Mucosa of descending colon (tissue), 3 donors: ENCODE data around the gene DPEP3. TPM values are rescaled to one million over a fixed set of nuclear protein-coding genes. Genes with fewer than 3 reads are reported as not detected.
"Not testable (repeated sequence)": the region's sequence is repeated elsewhere in the genome, so short reads cannot be mapped to it uniquely, and the experiment has no call there.

Experiments used
- ATAC-seq: fragments of 200-7000 bp; cut with Tn5 transposase; one replicate; pipeline ENCODE4 v1.9.1; 2020; ENCODE audit warnings: mild to moderate bottlenecking, moderate library complexity
- DNase-seq, 3 donors: peaks; one replicate each; pipeline ENCODE4 v3.0.0-alpha.2; 2020
- H3K36me3 ChIP-seq: fragments of 200-600 bp; one replicate; pipeline ENCODE4 v1.8.0; 2021; ENCODE audit warnings: low read depth, mild to moderate bottlenecking
- H3K4me1 ChIP-seq: fragments of 200-600 bp; one replicate; pipeline ENCODE4 v1.8.0; 2021; ENCODE audit warnings: low read depth, mild to moderate bottlenecking
- H3K4me3 ChIP-seq: fragments of 200-600 bp; one replicate; pipeline ENCODE4 v1.8.0; 2021; ENCODE audit warnings: mild to moderate bottlenecking
- H3K9me3 ChIP-seq: fragments of 200-600 bp; one replicate; pipeline ENCODE4 v1.8.0; 2021; ENCODE audit warnings: mild to moderate bottlenecking
- intact Hi-C, 2 donors: fragments of 100-400 bp; cut with DNase I in 1 of 2; cut with micrococcal nuclease in 1 of 2; formaldehyde crosslinking; loops; one replicate each; pipeline versions ENCODE4 v1.11.0 to v1.11.1; 2022; cut with DNase I, micrococcal nuclease
- total RNA-seq, 3 donors: library from RNA; stranded (reverse); fragmentation: NEBNext Ultra II Directional in 2 of 3; extraction: Animal tissue kit (Norgen Biotek cat#: 25700) in 2 of 3; gene quantifications; one replicate each; pipeline versions ENCODE4 v1.2.1 to v1.2.4, GENCODE V29; 2021 to 2023
- TF ChIP-seq, protein P1 (sequence below): fragments of 200-600 bp; IDR thresholded peaks from one replicate; pipeline ENCODE4 v1.8.0; 2022; ENCODE audit warnings: antibody characterized with exemption, mild to moderate bottlenecking
- donor health status: DM: no; HTN: no; CAD: no; lungs with moderate emphysema.
- donor health status: DM: no; HTN: no; CAD: no.
- donor health status: DM: no; HTN: yes; CAD: no.

The DPEP3 gene
- total RNA-seq, 3 donors from 2014 or later = not detected

DNA sequence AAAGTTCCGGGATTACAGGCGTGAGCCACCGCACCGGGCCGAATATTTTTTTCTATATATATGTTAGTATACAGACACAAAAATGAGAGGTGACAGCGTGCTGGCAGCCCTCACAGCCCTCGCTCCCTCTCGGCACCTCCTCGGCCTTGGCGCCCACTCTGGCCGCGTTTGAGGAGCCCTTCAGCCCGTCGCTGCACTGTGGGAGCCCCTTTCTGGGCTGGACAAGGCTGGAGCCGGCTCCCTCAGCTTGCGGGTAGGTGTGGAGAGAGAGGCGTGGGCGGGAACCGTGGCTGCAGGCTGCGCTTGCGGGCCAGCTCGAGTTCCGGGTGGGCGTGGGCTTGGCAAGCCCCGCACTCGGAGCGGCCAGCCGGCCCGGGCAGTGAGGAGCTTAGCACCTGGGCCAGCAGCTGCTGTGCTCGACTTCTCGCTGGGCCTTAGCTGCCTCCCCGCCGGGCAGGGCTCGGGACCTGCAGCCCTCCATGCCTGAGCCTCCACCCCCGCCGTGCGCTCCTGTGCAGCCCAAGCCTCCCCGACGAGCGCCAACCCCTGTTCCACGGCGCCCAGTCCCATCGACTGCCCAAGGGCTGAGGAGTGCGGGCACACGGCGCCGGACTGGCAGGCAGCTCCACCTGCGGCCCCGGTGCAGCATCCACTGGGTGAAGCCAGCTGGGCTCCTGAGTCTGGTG, 1.9 kb upstream of the DPEP3 start:
- ATAC-seq (no peak), DNase-seq (no peak)
- H3K36me3 ChIP-seq = no peaks in the 10 kb centered on the region
- H3K4me3 ChIP-seq = no peak overlapping the region
- intact Hi-C loops = no loop called here
- no peaks in the 10 kb centered on the region for H3K9me3 ChIP-seq
- H3K4me1 ChIP-seq = peaks cover 3% of the 10 kb centered on the region
- TF ChIP-seq, protein P1, sequence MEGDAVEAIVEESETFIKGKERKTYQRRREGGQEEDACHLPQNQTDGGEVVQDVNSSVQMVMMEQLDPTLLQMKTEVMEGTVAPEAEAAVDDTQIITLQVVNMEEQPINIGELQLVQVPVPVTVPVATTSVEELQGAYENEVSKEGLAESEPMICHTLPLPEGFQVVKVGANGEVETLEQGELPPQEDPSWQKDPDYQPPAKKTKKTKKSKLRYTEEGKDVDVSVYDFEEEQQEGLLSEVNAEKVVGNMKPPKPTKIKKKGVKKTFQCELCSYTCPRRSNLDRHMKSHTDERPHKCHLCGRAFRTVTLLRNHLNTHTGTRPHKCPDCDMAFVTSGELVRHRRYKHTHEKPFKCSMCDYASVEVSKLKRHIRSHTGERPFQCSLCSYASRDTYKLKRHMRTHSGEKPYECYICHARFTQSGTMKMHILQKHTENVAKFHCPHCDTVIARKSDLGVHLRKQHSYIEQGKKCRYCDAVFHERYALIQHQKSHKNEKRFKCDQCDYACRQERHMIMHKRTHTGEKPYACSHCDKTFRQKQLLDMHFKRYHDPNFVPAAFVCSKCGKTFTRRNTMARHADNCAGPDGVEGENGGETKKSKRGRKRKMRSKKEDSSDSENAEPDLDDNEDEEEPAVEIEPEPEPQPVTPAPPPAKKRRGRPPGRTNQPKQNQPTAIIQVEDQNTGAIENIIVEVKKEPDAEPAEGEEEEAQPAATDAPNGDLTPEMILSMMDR = no peak

DNA sequence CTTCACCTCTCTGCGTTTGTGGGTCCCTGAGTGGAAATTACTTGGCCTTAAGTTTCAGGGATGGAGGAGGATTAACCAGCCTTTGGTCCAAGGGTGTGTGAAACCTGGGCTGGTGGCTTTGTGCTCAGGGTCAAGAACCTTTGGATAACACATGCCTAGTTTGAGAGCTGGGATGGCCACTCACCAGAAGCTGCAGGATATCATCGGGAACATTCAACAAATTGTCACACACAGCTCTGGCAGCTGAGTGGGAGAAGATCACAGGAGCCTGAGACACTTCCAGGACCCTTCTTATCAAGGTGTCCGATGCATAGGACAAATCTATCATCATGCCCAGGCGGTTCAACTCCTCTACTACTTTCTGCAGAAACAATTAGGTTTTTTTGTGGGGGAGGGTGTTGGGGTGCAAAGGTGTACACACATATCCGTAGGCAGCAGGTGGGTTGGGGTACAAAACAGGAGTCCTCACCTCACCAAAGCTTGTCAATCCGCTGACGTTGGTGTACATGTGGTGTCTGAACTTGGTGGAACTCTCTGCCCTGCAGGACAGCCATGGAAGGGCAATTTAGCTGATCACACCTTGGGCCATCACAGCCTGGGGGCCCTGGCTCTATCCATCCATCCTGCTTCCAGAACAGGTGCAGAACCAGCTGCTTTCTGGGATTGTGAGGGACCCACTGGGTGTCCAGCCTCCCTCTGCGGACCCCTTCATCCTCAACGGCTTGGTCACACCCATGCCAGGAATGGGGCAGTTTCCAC, 2.7 kb downstream of the DPEP3 start:
- Histone ChIP-seq H3K9me3 (no peaks in the 10 kb centered on the region), H3K4me1 (no peaks in the 10 kb centered on the region), H3K4me3 (no peak overlapping the region), H3K36me3 (no peaks in the 10 kb centered on the region)
- TF ChIP-seq, protein P1 = no peak
- intact Hi-C loops = no loop called here
- ATAC-seq (no peak), DNase-seq (no peak)

GRCh38 chr16:67977005-67977404, 3.3 kb downstream of the DPEP3 start:
- TF ChIP-seq, protein P1 = no peak
- no peak for ATAC-seq
- H3K36me3 ChIP-seq = no peaks in the 10 kb centered on the region
- DNase-seq = no peak
- H3K4me3 ChIP-seq = no peak overlapping the region
- no peaks in the 10 kb centered on the region for H3K9me3 ChIP-seq
- intact Hi-C loops = no loop called here
- no peaks in the 10 kb centered on the region for H3K4me1 ChIP-seq

GRCh38 chr16:67976205-67976604, 4.1 kb downstream of the DPEP3 start:
- ATAC-seq = no peak
- intact Hi-C loops = no loop called here
- no peak for DNase-seq
- H3K4me1 ChIP-seq = no peaks in the 10 kb centered on the region
- no peaks in the 10 kb centered on the region for H3K36me3 ChIP-seq
- H3K9me3 ChIP-seq = no peaks in the 10 kb centered on the region
- no peak overlapping the region for H3K4me3 ChIP-seq
- TF ChIP-seq, protein P1 = no peak

DNA sequence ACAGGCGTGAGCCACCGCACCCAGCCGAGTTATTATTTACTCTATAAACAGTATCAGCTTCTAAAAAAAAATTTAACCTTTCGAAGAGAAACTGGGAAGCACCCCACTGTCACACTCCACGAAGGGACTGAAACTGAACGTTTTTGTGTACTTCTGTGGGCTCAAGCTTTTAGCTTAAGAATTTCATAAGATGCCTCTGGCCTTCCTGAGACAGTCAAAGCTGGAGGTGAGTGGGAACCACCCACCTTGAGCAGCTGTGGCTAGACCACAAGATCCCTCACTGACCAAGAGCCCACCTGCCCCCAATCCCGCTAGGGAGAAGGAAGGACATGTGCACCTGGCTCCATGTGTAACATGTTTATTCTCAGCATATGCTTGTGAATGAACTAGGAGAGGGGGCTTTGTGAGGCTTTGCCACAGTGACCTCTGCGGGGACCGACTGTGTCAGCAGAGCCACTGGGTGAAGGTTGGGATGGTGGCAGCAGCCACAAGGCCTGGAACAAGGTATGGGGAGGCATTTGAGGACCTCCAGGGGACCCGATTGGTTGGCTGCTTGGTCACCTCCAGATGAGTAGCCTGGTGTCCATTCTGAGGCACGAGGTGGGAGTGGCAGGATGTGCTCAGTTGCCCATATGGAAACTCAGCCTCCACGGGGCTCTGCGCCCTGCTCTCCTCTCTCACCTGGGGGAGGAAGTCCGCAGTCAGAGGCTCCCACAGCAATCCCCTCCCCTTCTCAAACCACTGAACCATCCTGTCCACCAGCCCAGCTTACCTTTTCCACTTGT, 4.8 kb downstream of the DPEP3 start:
- intact Hi-C loops = no loop called here
- Histone ChIP-seq H3K4me1 (no peaks in the 10 kb centered on the region), H3K9me3 (no peaks in the 10 kb centered on the region), H3K36me3 (no peaks in the 10 kb centered on the region), H3K4me3 (no peak overlapping the region)
- TF ChIP-seq, protein P1 = no peak
- no peak for DNase-seq
- ATAC-seq = peak; percentile 23

DNA sequence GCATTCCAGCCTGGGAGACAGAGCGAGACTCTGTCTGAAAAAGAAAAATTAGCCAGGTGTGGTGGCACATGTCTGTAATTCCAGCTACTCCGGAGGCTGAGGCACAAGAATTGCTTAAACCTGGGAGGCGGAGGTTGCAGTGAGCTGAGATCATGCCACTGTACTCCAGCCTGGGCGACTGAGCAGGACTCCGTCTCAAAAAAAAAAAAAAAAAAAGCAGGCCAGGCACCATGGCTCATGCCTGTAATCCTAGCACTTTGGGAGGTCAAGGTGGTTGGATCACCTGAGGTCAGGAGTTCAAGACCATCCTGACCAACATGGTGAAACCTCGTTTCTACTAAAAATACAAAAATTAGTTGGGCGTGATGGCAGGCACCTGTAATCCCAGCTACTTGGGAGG, 8.0 kb downstream of the DPEP3 start:
- H3K4me3 ChIP-seq, ATAC-seq, H3K4me1 ChIP-seq, H3K9me3 ChIP-seq, H3K36me3 ChIP-seq, DNase-seq, intact Hi-C loops: not testable (repeated sequence)
